Endodermal cell (in vitro differentiated cells): ENCODE measurements around the gene PEAR1. TPM values are rescaled to one million over a fixed set of nuclear protein-coding genes. Genes with fewer than 3 reads are reported as not detected.

Experiments used
- DNase-seq: peaks from one replicate; pipeline ENCODE4 v3.0.0-alpha.2; 2017
- H3K27ac ChIP-seq: 2 replicates; pipeline ENCODE4 v1.5.1; 2013; ENCODE audit warnings: mild to moderate bottlenecking, low read depth, low read length, moderate library complexity
- H3K27me3 ChIP-seq: 2 replicates; pipeline ENCODE4 v1.6.1; 2013; ENCODE audit warnings: mild to moderate bottlenecking, low read length, moderate library complexity; ENCODE audit not compliant: insufficient read depth, control insufficient read depth, poor library complexity, severe bottlenecking
- H3K36me3 ChIP-seq: 2 replicates; pipeline ENCODE4 v1.7.0; 2013; ENCODE audit warnings: mild to moderate bottlenecking, low read length, moderate library complexity; ENCODE audit not compliant: control insufficient read depth, insufficient read depth
- H3K4me1 ChIP-seq: one replicate; pipeline ENCODE4 v1.7.0; 2013; ENCODE audit warnings: low read length; ENCODE audit not compliant: control insufficient read depth, insufficient read depth
- H3K4me3 ChIP-seq: 2 replicates; pipeline ENCODE4 v1.5.1; 2013; ENCODE audit warnings: mild to moderate bottlenecking, low read length, moderate library complexity
- H3K9ac ChIP-seq: 2 replicates; pipeline ENCODE4 v1.6.1; 2013; ENCODE audit warnings: mild to moderate bottlenecking, low read length, moderate library complexity; ENCODE audit not compliant: poor library complexity, severe bottlenecking; ENCODE audit errors: extremely low read depth
- H3K9me3 ChIP-seq: 2 replicates; pipeline ENCODE4 v1.6.1; 2013; ENCODE audit warnings: mild to moderate bottlenecking, low read length, moderate library complexity; ENCODE audit not compliant: control insufficient read depth
- H3K27ac Mint-ChIP-seq: 2 replicates; pipeline ENCODE4 v1.8.0; 2020; ENCODE audit warnings: mixed read lengths
- H3K27me3 Mint-ChIP-seq: 2 replicates; pipeline ENCODE4 v1.8.0; 2021; ENCODE audit warnings: mild to moderate bottlenecking, mixed read lengths; ENCODE audit not compliant: insufficient read depth
- H3K36me3 Mint-ChIP-seq: 2 replicates; pipeline ENCODE4 v1.8.0; 2020; ENCODE audit warnings: low read depth, mixed read lengths
- H3K4me1 Mint-ChIP-seq: 2 replicates; pipeline ENCODE4 v1.8.0; 2020; ENCODE audit warnings: mixed read lengths
- H3K4me3 Mint-ChIP-seq: 2 replicates; pipeline ENCODE4 v1.8.0; 2020; ENCODE audit warnings: mild to moderate bottlenecking, moderate library complexity, mixed read lengths
- H3K9me3 Mint-ChIP-seq: 2 replicates; pipeline ENCODE4 v1.8.0; 2020; ENCODE audit warnings: mild to moderate bottlenecking, mixed read lengths
- WGBS, 2 experiments: methylation state at CpG; one replicate each; pipeline versions ENCODE4 v1.1.5 to v1.1.7; 2013; ENCODE audit warnings: missing lambda C conversion rate in 2 of 2, mixed read lengths in 1 of 2; ENCODE audit not compliant: insufficient coverage in 1 of 2, insufficient read length in 1 of 2; 5-methylcytosine and 5-hydroxymethylcytosine counted together
- total RNA-seq, 2 donors: library from RNA; stranded (reverse); fragmentation: NEBNext Ultra II Directional in 1 of 2; extraction: Animal tissue kit (Norgen Biotek cat#: 25700) in 1 of 2; gene quantifications; 2 replicates in 1 of 2; 3 replicates in 1 of 2; pipeline ENCODE4 v1.2.1, GENCODE V29; 2021
- TF ChIP-seq, protein P1 (sequence below): fragments of 200-600 bp; sonication (generic); conservative IDR thresholded peaks from 2 replicates; pipeline ENCODE4 v1.5.0; 2021; ENCODE audit warnings: antibody characterized with exemption, mild to moderate bottlenecking

Gene PEAR1
- total RNA-seq, 2 donors from 2014 or later, result 0.29 to 0.53 TPM

DNA sequence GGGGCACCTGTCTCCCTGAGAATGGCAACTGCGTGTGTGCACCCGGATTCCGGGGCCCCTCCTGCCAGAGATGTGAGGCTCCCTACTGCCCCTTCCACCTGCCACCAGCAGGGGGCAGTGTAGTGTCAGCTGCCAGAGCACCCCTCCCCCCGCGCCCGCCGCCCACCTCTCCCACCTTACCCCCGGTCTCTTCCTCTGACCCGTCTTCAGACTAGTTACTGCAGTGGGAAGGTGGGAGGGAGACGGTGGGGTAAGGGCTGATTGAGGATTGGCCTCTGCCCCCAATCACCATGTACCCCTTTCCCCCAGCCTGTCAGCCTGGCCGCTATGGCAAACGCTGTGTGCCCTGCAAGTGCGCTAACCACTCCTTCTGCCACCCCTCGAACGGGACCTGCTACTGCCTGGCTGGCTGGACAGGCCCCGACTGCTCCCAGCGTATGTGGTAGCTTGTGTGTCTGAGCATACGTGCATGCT is 16.8 kb downstream of the PEAR1 start:
- Mint-ChIP-seq H3K9me3 (no peaks in the 10 kb centered on the region), H3K27me3 (peaks cover 44% of the 10 kb centered on the region), H3K27ac (no peak overlapping the region), H3K4me1 (no peaks in the 10 kb centered on the region), H3K36me3 (no peaks in the 10 kb centered on the region), H3K4me3 (peak overlapping the region; percentile 33)
- Histone ChIP-seq H3K4me1 (no peaks in the 10 kb centered on the region), H3K27me3 (no peaks in the 10 kb centered on the region), H3K9me3 (no peaks in the 10 kb centered on the region), H3K9ac (no peak overlapping the region), H3K27ac (no peak overlapping the region), H3K4me3 (no peak overlapping the region), H3K36me3 (no peaks in the 10 kb centered on the region)
- WGBS, 2 experiments, result 36 to 39% methylated on average over 3 to 13 of the region's 18 CpGs
- TF ChIP-seq, protein P1, sequence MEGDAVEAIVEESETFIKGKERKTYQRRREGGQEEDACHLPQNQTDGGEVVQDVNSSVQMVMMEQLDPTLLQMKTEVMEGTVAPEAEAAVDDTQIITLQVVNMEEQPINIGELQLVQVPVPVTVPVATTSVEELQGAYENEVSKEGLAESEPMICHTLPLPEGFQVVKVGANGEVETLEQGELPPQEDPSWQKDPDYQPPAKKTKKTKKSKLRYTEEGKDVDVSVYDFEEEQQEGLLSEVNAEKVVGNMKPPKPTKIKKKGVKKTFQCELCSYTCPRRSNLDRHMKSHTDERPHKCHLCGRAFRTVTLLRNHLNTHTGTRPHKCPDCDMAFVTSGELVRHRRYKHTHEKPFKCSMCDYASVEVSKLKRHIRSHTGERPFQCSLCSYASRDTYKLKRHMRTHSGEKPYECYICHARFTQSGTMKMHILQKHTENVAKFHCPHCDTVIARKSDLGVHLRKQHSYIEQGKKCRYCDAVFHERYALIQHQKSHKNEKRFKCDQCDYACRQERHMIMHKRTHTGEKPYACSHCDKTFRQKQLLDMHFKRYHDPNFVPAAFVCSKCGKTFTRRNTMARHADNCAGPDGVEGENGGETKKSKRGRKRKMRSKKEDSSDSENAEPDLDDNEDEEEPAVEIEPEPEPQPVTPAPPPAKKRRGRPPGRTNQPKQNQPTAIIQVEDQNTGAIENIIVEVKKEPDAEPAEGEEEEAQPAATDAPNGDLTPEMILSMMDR, result peak; percentile 99
- peak; percentile 92 for DNase-seq

DNA sequence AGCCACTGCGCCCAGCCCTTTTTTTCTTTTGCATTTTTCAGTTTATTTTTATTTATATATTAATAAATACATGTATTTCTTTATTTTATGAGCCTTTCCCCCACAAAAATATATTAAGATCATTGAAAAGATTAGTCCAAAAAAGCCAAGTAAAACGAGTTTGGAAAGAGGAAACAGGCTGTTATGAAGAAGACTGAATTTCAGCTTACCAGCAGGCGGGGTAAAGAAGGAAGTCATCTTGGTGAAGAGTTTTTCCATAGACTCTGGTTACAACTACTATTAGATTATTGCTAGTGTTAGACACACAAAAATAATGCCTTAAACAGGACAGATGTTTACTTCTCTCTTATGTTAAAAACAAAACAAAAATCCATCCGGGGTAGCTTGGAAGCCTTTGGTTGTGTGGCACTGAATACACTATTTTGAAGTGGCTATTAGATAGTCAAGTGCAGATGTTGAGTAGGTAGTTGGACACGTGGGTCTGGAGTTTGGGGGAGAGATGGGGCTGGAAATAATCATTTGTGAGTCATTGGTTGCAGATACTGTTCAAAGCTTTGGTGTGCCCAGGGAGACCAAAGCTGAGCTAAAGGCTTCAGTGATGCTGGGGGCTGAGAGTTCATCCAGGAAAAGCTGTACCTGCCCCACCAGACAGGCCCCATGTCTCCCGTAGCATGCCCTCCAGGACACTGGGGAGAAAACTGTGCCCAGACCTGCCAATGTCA is 18.2 kb downstream of the PEAR1 start:
- no peak for DNase-seq

DNA sequence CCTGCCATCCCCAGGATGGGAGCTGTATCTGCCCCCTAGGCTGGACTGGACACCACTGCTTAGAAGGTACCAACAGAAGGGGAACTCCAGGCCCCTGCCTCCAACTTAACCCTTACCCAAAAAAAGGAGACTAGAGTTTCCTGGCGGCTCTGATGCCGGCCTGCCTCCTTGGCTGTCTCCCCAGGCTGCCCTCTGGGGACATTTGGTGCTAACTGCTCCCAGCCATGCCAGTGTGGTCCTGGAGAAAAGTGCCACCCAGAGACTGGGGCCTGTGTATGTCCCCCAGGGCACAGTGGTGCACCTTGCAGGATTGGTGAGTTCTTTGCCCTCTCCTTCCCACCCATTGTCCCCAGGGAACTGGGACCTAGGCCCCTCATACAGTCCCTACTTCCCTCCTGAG is 18.8 kb downstream of the PEAR1 start:
- Mint-ChIP-seq H3K27ac (no peak overlapping the region), H3K27me3 (peaks cover 49% of the 10 kb centered on the region), H3K9me3 (no peaks in the 10 kb centered on the region), H3K4me3 (no peak overlapping the region), H3K36me3 (no peaks in the 10 kb centered on the region), H3K4me1 (no peaks in the 10 kb centered on the region)
- no peak overlapping the region for H3K9ac ChIP-seq
- no peaks in the 10 kb centered on the region for H3K9me3 ChIP-seq
- no peaks in the 10 kb centered on the region for H3K27me3 ChIP-seq
- H3K36me3 ChIP-seq, result no peaks in the 10 kb centered on the region
- TF ChIP-seq, protein P1, result no peak
- no peaks in the 10 kb centered on the region for H3K4me1 ChIP-seq
- no peak for DNase-seq
- WGBS, 2 experiments, result 80 to 83% methylated on average over 2 of the region's 2 CpGs
- H3K27ac ChIP-seq, result no peak overlapping the region
- no peak overlapping the region for H3K4me3 ChIP-seq

More for the DNA sequence above, 18.2 kb downstream of the PEAR1 start:
- Mint-ChIP-seq H3K36me3 (no peaks in the 10 kb centered on the region), H3K27ac (no peak overlapping the region), H3K9me3 (no peaks in the 10 kb centered on the region), H3K27me3 (peaks cover 47% of the 10 kb centered on the region), H3K4me1 (no peaks in the 10 kb centered on the region), H3K4me3 (no peak overlapping the region)
- no peak overlapping the region for H3K9ac ChIP-seq
- TF ChIP-seq, protein P1, result no peak
- no peaks in the 10 kb centered on the region for H3K9me3 ChIP-seq
- no peaks in the 10 kb centered on the region for H3K27me3 ChIP-seq
- 87 to 89% methylated on average over 3 to 5 of the region's 6 CpGs for WGBS, 2 experiments
- H3K36me3 ChIP-seq, result no peaks in the 10 kb centered on the region
- no peak overlapping the region for H3K27ac ChIP-seq
- H3K4me1 ChIP-seq, result no peaks in the 10 kb centered on the region
- no peak overlapping the region for H3K4me3 ChIP-seq
